HEK293 (cell line): Measurements from ENCODE around the gene ZMYM2.

Experiments used
- CTCF ChIA-PET: fragments of 350-600 bp; formaldehyde crosslinking; extraction: SDS; loops from one replicate; lab custom pipeline; 2021; ENCODE audit warnings: antibody characterized with exemption; lab: Yijun Ruan, JAX
- POLR2A ChIA-PET: fragments of 300-600 bp; formaldehyde crosslinking; extraction: SDS; loops from one replicate; lab custom pipeline; 2020; ENCODE audit warnings: antibody characterized with exemption, inconsistent platforms; lab: Yijun Ruan, JAX
- H3K27ac ChIP-seq: fragments of 200-500 bp; sonication (Bioruptor generic); 2 replicates; pipeline ENCODE4 v1.5.1; 2014; ENCODE audit warnings: low read depth, low read length, control low read depth, inconsistent platforms; ENCODE audit errors: extremely low read depth
- H3K36me3 ChIP-seq, 2 experiments: fragments of 200-500 bp in 1 of 2; sonication (Bioruptor generic) in 1 of 2; 1 replicate in 1 of 2; 2 replicates in 1 of 2; pipeline ENCODE4 v1.5.1; 2014 to 2017; ENCODE audit warnings: inconsistent platforms in 2 of 2, low read length in 2 of 2; ENCODE audit not compliant: control insufficient read depth in 2 of 2, insufficient read depth in 1 of 2
- H3K4me1 ChIP-seq: fragments of 200-500 bp; sonication (Bioruptor generic); 2 replicates; pipeline ENCODE4 v1.5.1; 2014; ENCODE audit warnings: mild to moderate bottlenecking, low read length, inconsistent platforms; ENCODE audit not compliant: control insufficient read depth, insufficient read depth
- H3K4me3 ChIP-seq: 2 replicates; pipeline ENCODE4 v1.5.1; 2011; ENCODE audit warnings: low read depth, mild to moderate bottlenecking, control low read depth, low read length, moderate library complexity
- H3K9me3 ChIP-seq: fragments of 200-500 bp; sonication (Bioruptor generic); 2 replicates; pipeline ENCODE4 v1.5.1; 2014; ENCODE audit warnings: low read depth, low read length, inconsistent platforms; ENCODE audit not compliant: control insufficient read depth, insufficient read depth
- BCL11A ChIP-seq: fragments of 450-650 bp; formaldehyde crosslinking; IDR thresholded peaks from 2 replicates; pipeline ENCODE4 v1.5.1; 2016; ENCODE audit warnings: low read depth, missing biosample characterization, missing genetic modification characterization
- FEZF1 ChIP-seq: fragments of 450-650 bp; formaldehyde crosslinking; IDR thresholded peaks from 2 replicates; pipeline ENCODE4 v1.5.1; 2016; ENCODE audit warnings: missing biosample characterization, missing genetic modification characterization
- YY2 ChIP-seq: fragments of 450-650 bp; formaldehyde crosslinking; IDR thresholded peaks from 2 replicates; pipeline ENCODE4 v1.5.1; 2016; ENCODE audit warnings: missing biosample characterization, missing genetic modification characterization
- ZFP41 ChIP-seq: fragments of 450-650 bp; formaldehyde crosslinking; IDR thresholded peaks from 2 replicates; pipeline ENCODE4 v1.5.1; 2016; ENCODE audit warnings: missing biosample characterization, missing genetic modification characterization, borderline replicate concordance
- ZNF155 ChIP-seq: fragments of 450-650 bp; formaldehyde crosslinking; IDR thresholded peaks from 2 replicates; pipeline ENCODE4 v1.5.1; 2016; ENCODE audit warnings: missing biosample characterization, missing genetic modification characterization
- ZNF157 ChIP-seq: fragments of 450-650 bp; formaldehyde crosslinking; IDR thresholded peaks from 2 replicates; pipeline ENCODE4 v1.5.1; 2016; ENCODE audit warnings: missing biosample characterization, missing genetic modification characterization
- ZNF174 ChIP-seq: fragments of 450-650 bp; formaldehyde crosslinking; IDR thresholded peaks from 2 replicates; pipeline ENCODE4 v1.5.0; 2017; ENCODE audit warnings: missing biosample characterization, mild to moderate bottlenecking, missing genetic modification characterization
- ZNF211 ChIP-seq: fragments of 450-650 bp; formaldehyde crosslinking; IDR thresholded peaks from 2 replicates; pipeline ENCODE4 v1.5.1; 2016; ENCODE audit warnings: low read depth, missing biosample characterization, missing genetic modification characterization
- ZNF23 ChIP-seq: fragments of 450-650 bp; formaldehyde crosslinking; IDR thresholded peaks from 2 replicates; pipeline ENCODE4 v1.5.1; 2016; ENCODE audit warnings: missing biosample characterization, missing genetic modification characterization, borderline replicate concordance
- ZNF239 ChIP-seq: fragments of 450-650 bp; formaldehyde crosslinking; IDR thresholded peaks from 2 replicates; pipeline ENCODE4 v1.5.1; 2016; ENCODE audit warnings: missing biosample characterization, missing genetic modification characterization
- ZNF248 ChIP-seq: fragments of 450-650 bp; formaldehyde crosslinking; IDR thresholded peaks from 2 replicates; pipeline ENCODE4 v1.5.1; 2017; ENCODE audit warnings: missing biosample characterization, missing genetic modification characterization
- ZNF324 ChIP-seq: fragments of 450-650 bp; formaldehyde crosslinking; IDR thresholded peaks from 2 replicates; pipeline ENCODE4 v1.5.1; 2016; ENCODE audit warnings: missing biosample characterization, missing genetic modification characterization
- ZNF394 ChIP-seq: fragments of 450-650 bp; formaldehyde crosslinking; IDR thresholded peaks from 2 replicates; pipeline ENCODE4 v1.5.1; 2016; ENCODE audit warnings: missing biosample characterization, missing genetic modification characterization, mild to moderate bottlenecking, moderate library complexity, borderline replicate concordance
- ZNF423 ChIP-seq: fragments of 450-650 bp; formaldehyde crosslinking; IDR thresholded peaks from 2 replicates; pipeline ENCODE4 v1.5.1; 2016; ENCODE audit warnings: missing biosample characterization, missing genetic modification characterization
- ZNF426 ChIP-seq: fragments of 450-650 bp; formaldehyde crosslinking; IDR thresholded peaks from 2 replicates; pipeline ENCODE4 v1.5.1; 2017; ENCODE audit warnings: missing biosample characterization, missing genetic modification characterization, mild to moderate bottlenecking, inconsistent platforms, moderate library complexity
- ZNF529 ChIP-seq: fragments of 450-650 bp; formaldehyde crosslinking; IDR thresholded peaks from 2 replicates; pipeline ENCODE4 v1.5.1; 2017; ENCODE audit warnings: missing genetic modification characterization, missing biosample characterization; ENCODE audit not compliant: insufficient replicate concordance
- ZNF530 ChIP-seq: fragments of 450-650 bp; formaldehyde crosslinking; IDR thresholded peaks from 2 replicates; pipeline ENCODE4 v1.5.1; 2016; ENCODE audit warnings: low read depth, missing biosample characterization, missing genetic modification characterization
- ZNF544 ChIP-seq: fragments of 450-650 bp; formaldehyde crosslinking; IDR thresholded peaks from 2 replicates; pipeline ENCODE4 v1.5.0; 2017; ENCODE audit warnings: missing biosample characterization, missing genetic modification characterization
- ZNF670 ChIP-seq: fragments of 450-650 bp; formaldehyde crosslinking; IDR thresholded peaks from 2 replicates; pipeline ENCODE4 v1.5.1; 2016; ENCODE audit warnings: missing biosample characterization, missing genetic modification characterization, low read depth
- ZNF707 ChIP-seq: fragments of 450-650 bp; formaldehyde crosslinking; IDR thresholded peaks from 2 replicates; pipeline ENCODE4 v1.5.1; 2016; ENCODE audit warnings: missing biosample characterization, missing genetic modification characterization
- ZSCAN18 ChIP-seq: fragments of 450-650 bp; formaldehyde crosslinking; IDR thresholded peaks from 2 replicates; pipeline ENCODE4 v1.5.1; 2016; ENCODE audit warnings: missing biosample characterization, missing genetic modification characterization
- ZXDB ChIP-seq: fragments of 450-650 bp; formaldehyde crosslinking; IDR thresholded peaks from 2 replicates; pipeline ENCODE4 v1.5.1; 2016; ENCODE audit warnings: missing biosample characterization, missing genetic modification characterization
- TF ChIP-seq, protein P1 (sequence below): sonication (generic); formaldehyde crosslinking; IDR thresholded peaks from 2 replicates; pipeline ENCODE4 v1.8.1; 2022; ENCODE audit warnings: mild to moderate bottlenecking, moderate library complexity, missing genetic modification reagents

Gene ZMYM2

GRCh38 chr13:20051366-20051765 lies 92.8 kb downstream of the ZMYM2 start (continued):
- TF ChIP-seq ZNF530 (tag by site-specific recombination) (no peak), ZNF239 (tag by site-specific recombination) (no peak), ZNF529 (tag by site-specific recombination) (no peak), ZXDB (tag by site-specific recombination) (no peak), ZNF174 (no peak), ZNF670 (tag by site-specific recombination) (no peak), ZNF211 (tag by site-specific recombination) (no peak), ZFP41 (tag by site-specific recombination) (no peak), BCL11A (tag by site-specific recombination) (no peak)

GRCh38 chr13:20053016-20053415 lies 94.5 kb downstream of the ZMYM2 start:
- peaks cover 0 to 72% of the 10 kb centered on the region in 2 experiments for H3K36me3 ChIP-seq
- H3K27ac ChIP-seq: no peak overlapping the region
- CTCF ChIA-PET: no interaction called here
- POLR2A ChIA-PET: interaction anchor here (0.5 kb wide), 1 partner anchor 130 kb away, joined by 3 read pairs; no protein-coding TSS in a partner anchor
- no peak for TF ChIP-seq ZNF707 (tag by site-specific recombination)
- TF ChIP-seq FEZF1 (tag by site-specific recombination): 0 out of 2 replicates have a peak, but pooled peaks have one; percentile 6
- no peak for TF ChIP-seq ZNF324 (tag by site-specific recombination)
- H3K4me1 ChIP-seq: no peaks in the 10 kb centered on the region
- H3K4me3 ChIP-seq: no peak overlapping the region
- H3K9me3 ChIP-seq: no peaks in the 10 kb centered on the region

DNA sequence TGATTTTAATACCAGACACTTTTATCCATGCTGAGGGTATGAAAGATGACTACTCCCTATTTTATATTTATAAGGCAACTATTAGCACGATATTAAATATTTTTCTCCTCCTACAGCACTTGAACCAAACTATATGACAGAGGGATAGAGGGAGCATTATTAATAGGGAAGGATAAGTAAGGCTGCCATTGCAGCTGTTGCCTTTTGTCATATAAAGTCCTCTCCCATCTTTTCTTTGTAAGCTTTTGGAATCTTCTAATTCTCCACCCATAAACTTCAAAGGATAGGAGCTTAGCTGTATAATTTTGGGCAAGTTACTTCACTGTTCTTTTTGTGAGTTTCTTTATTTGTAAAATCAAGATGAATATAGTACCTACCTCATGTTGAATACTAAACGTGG lies 95.4 kb downstream of the ZMYM2 start:
- no peak overlapping the region for H3K27ac ChIP-seq
- peaks cover 6 to 75% of the 10 kb centered on the region in 2 experiments for H3K36me3 ChIP-seq
- TF ChIP-seq ZNF23: no peak
- no peak for TF ChIP-seq ZNF544 (tag by site-specific recombination)
- TF ChIP-seq YY2 (tag by site-specific recombination): no peak
- TF ChIP-seq ZNF155: no peak
- no peak for TF ChIP-seq ZNF248 (tag by site-specific recombination)
- TF ChIP-seq, all 188 proteins: peak for 0
- Histone ChIP-seq H3K9me3 (no peaks in the 10 kb centered on the region), H3K4me1 (no peaks in the 10 kb centered on the region), H3K4me3 (no peak overlapping the region)
- POLR2A ChIA-PET: no interaction called here
- CTCF ChIA-PET: interaction anchor here (0.6 kb wide), 1 partner anchor 1155 kb away, joined by 3 read pairs; no protein-coding TSS in a partner anchor

DNA sequence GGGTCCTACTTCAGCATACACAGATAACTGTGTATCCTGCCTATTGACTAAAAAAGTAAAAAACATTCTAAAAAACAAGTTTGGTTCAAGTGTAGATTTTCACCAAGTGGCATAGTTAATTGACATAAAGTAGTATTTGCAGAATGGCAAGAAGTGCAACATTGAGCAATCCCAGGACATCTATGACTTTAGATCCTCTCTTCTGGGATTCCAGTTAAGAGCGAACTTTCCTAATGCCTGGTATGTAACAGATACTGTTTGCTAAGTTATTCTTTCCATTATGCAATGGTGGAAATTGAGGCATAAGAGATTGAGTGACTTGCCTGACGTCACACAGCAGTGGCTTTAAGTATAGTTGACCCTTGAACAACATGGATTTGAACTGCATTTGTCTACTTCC lies 96.1 kb downstream of the ZMYM2 start:
- Histone ChIP-seq H3K4me1 (no peaks in the 10 kb centered on the region), H3K36me3 (peaks cover 6 to 73% of the 10 kb centered on the region in 2 experiments), H3K9me3 (no peaks in the 10 kb centered on the region), H3K4me3 (no peak overlapping the region), H3K27ac (no peak overlapping the region)
- POLR2A ChIA-PET: no interaction called here
- no peak for TF ChIP-seq ZNF423 (tag by site-specific recombination)
- CTCF ChIA-PET: no interaction called here

- H3K27ac ChIP-seq: no peak overlapping the region
- H3K4me3 ChIP-seq: no peak overlapping the region
- H3K36me3 ChIP-seq: peaks cover 22 to 86% of the 10 kb centered on the region in 2 experiments
- no peaks in the 10 kb centered on the region for H3K9me3 ChIP-seq
- H3K4me1 ChIP-seq: no peaks in the 10 kb centered on the region
- POLR2A ChIA-PET: no interaction called here
- CTCF ChIA-PET: no interaction called here
- TF ChIP-seq, protein P1, sequence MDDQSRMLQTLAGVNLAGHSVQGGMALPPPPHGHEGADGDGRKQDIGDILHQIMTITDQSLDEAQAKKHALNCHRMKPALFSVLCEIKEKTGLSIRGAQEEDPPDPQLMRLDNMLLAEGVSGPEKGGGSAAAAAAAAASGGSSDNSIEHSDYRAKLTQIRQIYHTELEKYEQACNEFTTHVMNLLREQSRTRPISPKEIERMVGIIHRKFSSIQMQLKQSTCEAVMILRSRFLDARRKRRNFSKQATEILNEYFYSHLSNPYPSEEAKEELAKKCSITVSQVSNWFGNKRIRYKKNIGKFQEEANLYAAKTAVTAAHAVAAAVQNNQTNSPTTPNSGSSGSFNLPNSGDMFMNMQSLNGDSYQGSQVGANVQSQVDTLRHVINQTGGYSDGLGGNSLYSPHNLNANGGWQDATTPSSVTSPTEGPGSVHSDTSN: no peak
- TF ChIP-seq ZNF394 (tag by site-specific recombination) (0 out of 2 replicates have a peak, but pooled peaks have one; percentile 18), ZNF157 (tag by site-specific recombination) (no peak), ZNF426 (tag by site-specific recombination) (peak; percentile 17; the same call in 1 of the 2 replicates), ZXDB (tag by site-specific recombination) (no peak), ZSCAN18 (tag by site-specific recombination) (no peak)
Observed at GRCh38 chr13:20057214-20057613, 98.7 kb downstream of the ZMYM2 start.
